Amygdala (tissue), 56 donors: Measurements from ENCODE around the gene ITGAD.

Experiments
- DNase-seq, 56 donors: peaks; one replicate each; lab custom pipeline; 2025; lab: John Stamatoyannopoulos, UW

The ITGAD gene

GRCh38 chr16:31393056-31393455, at the start of gene ITGAD:
TSS of gene ITGAD (plus strand) at chr16:31393335. CDS start at chr16:31393361, 26 bp downstream.
- DNase-seq: no peak

- DNase-seq: no peak
These were observed 48.4 kb upstream of the ITGAD start for GRCh38 chr16:31344712-31345111.

GRCh38 chr16:31347445-31347844, 45.7 kb upstream of the ITGAD start:
- no peak for DNase-seq

- no peak for DNase-seq
These were observed 44.6 kb upstream of the ITGAD start for GRCh38 chr16:31348579-31348978.

- DNase-seq: peak in 4 of 56 donors; percentile 10 to 21 (median 16)
These were observed 42.7 kb upstream of the ITGAD start for GRCh38 chr16:31350275-31351005.

- peak in 1 of 56 donors; percentile 26 for DNase-seq
These were observed 41.7 kb upstream of the ITGAD start for GRCh38 chr16:31351246-31351941.

GRCh38 chr16:31351942-31352325, 41.2 kb upstream of the ITGAD start:
- peak in 2 of 56 donors; percentile 7 to 18 for DNase-seq

- DNase-seq: peak in 3 of 56 donors; percentile 13 to 18 (median 14)
These were observed 40.6 kb upstream of the ITGAD start for GRCh38 chr16:31352376-31353115.

- peak in 13 of 56 donors; percentile 6 to 52 (median 23) for DNase-seq
These were observed 38.5 kb upstream of the ITGAD start, which contains the start of gene ITGAX for GRCh38 chr16:31354394-31355291. TSS of gene ITGAX (plus strand) at chr16:31355176. CDS start at chr16:31355255, 79 bp downstream.

- DNase-seq: no peak
These were observed 37.6 kb upstream of the ITGAD start for GRCh38 chr16:31355431-31356100.

GRCh38 chr16:31356566-31357323, 36.4 kb upstream of the ITGAD start:
- DNase-seq: no peak

- DNase-seq: peak in 2 of 56 donors; percentile 22 to 26
These were observed 35.6 kb upstream of the ITGAD start for GRCh38 chr16:31357324-31358109.

GRCh38 chr16:31360251-31360650, 32.9 kb upstream of the ITGAD start:
- no peak for DNase-seq

GRCh38 chr16:31361201-31362110, 31.7 kb upstream of the ITGAD start:
- DNase-seq: no peak

GRCh38 chr16:31362476-31363405, 30.4 kb upstream of the ITGAD start:
- no peak for DNase-seq

- DNase-seq: no peak
These were observed 29.4 kb upstream of the ITGAD start for GRCh38 chr16:31363721-31364120.
